ENCODE results near the gene BAZ2B.
"Not testable (repeated sequence)": the region's sequence is repeated elsewhere in the genome, so short reads cannot be mapped to it uniquely, and the experiment has no call there.

BAZ2B gene
- 103 to 147 reads per million in 2 donors for total RNA-seq

GRCh38 chr2:159616286-159616701 is at the start of gene BAZ2B:
TSS of gene BAZ2B (minus strand) at chr2:159616548. CDS start at chr2:159478719, 137,829 bp downstream.
- DNase-seq: no peak

GRCh38 chr2:159661286-159661685 is 44.9 kb upstream of the BAZ2B start:
- no peak for DNase-seq

- DNase-seq: no peak
Measured at GRCh38 chr2:159658881-159659873, 42.8 kb upstream of the BAZ2B start.

DNA sequence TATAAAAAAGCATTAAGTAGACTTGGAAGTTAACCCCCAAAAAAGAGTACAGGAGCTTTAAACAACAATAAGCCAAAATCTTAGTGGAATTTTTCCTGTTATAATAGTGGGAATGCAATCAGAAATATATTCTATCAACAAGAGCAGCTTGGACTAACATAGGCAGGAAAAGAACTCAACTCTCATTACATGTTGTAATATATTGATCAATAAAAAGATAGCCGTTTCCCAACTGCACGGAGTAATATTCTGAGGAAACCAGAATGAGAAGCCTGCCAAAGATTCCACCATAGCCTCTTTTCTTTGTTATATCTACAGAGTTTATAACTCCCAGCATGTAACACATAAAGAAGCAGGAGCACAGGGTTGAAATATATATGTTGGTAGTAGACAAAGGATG is 37.6 kb upstream of the BAZ2B start:
- DNase-seq: no peak

- no peak for DNase-seq
Measured at GRCh38 chr2:159651884-159652283, 35.5 kb upstream of the BAZ2B start.

GRCh38 chr2:159650574-159650973 is 34.2 kb upstream of the BAZ2B start:
- DNase-seq: no peak

DNA sequence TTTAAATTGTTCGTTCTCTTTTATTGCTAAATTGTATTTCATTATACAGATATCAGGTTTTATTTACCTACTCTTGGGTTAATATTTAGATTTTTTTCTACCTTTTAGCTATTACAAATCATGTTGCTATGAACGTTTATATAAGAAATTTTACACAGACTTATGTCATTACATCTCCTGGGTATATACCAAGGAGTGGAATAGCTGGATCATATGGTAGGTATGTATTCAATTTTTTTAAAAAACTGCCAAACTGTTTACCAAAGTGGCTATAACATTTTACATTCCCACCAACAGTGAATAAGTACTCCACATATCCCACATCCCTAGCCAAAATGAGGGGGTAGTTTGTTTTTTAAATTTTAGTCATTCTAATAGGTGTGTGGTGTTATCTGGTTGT is 32.3 kb upstream of the BAZ2B start:
- DNase-seq: no peak

GRCh38 chr2:159647667-159648066 is 31.3 kb upstream of the BAZ2B start:
- DNase-seq: no peak

- no peak for DNase-seq
Measured at GRCh38 chr2:159640176-159640575, 23.8 kb upstream of the BAZ2B start.

- DNase-seq: no peak
Measured at GRCh38 chr2:159639712-159640111, 23.4 kb upstream of the BAZ2B start.

- no peak for DNase-seq
Measured at GRCh38 chr2:159639071-159639470, 22.7 kb upstream of the BAZ2B start.

DNA sequence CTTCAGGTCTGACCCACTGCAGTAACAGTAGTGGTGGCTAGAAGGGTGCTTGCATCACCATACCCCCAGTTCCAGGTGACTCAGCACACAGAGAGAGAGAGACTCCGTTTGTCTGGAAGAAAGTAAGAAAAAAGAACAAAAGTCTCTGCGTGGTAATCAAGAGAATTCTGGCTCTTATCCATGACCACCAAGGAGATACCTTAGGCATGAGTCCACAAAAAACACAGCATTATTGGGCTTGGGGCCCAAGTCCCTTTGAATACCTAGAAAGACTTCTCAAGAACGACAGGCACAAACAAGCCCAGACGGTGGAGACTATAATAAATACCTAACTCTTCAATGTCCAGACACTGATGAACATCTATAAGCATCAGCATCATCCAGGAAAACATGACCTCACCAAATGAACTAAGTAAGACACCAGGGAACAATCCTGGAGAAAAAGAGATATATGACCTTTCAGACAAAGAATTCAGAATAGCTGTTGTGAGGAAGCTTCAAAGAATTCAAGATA is 21.7 kb upstream of the BAZ2B start:
- no peak for DNase-seq

- DNase-seq: no peak
Measured at GRCh38 chr2:159637240-159637639, 20.9 kb upstream of the BAZ2B start.

DNA sequence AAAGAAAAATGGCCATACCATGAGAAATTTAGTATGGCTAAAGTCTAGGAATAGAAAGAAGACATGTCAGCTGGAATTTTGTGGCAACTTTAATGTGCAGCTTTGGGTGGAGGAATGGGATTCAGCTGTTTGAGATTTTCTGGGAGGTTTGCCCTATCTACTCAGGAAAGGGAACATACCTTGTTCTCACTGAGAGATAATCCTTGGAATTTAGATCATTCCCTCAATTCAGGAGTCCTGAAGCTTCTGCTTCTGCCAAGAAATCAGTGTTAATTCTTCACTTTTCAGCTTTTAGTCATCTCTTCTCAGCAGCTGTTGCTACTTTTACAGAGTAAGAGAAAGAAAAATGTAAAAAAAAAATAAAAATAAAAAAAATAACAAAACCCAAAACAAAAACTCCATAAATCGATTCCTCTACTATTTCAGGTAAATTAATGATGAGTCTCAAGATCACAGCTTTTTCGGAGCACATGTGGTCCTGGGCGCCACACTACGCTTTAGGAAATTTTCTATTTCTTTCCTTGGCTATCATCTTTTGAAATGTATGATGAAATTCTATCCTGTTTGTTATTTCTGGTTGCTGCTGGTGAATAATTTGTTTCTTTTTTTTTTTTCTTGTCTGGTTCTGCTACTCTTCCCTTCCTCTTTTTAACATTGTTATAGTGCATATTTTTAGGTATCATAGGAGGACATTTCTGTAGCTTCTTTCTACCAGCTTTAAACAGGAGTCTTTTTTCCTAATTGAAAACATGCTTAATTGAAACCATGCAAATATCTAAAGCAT is 18.9 kb upstream of the BAZ2B start:
- DNase-seq: no peak

DNA sequence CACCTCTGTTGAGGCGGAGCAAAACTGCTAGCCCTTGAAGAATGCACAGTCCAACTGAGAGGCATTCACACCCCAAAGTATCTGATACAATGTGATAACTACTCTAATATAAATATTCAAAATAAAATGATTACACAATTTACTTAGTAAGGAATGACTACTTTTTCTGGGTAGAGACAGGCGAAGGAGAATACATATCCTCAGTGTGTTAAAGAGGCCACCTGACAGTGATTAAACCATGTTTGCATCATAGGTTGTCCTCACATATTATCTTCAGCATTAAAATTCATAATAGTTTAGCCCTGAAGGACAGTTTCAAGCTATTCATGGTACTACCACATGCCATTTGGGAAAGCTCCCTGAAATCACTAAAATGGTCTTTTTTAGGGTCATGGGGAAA is 16.9 kb upstream of the BAZ2B start:
- DNase-seq: no peak

GRCh38 chr2:159625628-159626027 is 9.3 kb upstream of the BAZ2B start:
- DNase-seq: not testable (repeated sequence)

DNA sequence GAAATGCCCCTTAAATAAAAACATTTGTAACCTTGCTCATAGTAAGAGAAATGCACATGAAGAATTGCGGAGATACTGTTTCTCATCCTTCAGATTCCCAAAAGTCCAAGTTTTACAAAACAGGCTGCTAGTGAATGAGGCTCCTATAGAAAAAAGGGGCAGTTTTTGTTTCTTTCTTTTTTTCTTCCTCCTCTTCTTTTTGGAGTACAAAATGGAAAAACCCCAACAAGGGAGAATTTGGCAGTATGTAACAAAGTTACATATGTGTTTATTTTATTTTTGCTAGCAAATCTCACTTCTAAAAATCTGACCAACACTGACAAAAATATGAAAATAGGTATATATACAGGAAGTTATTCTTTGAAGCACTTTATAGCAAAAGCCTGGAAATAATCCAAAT is 7.1 kb upstream of the BAZ2B start:
- DNase-seq: no peak

DNA sequence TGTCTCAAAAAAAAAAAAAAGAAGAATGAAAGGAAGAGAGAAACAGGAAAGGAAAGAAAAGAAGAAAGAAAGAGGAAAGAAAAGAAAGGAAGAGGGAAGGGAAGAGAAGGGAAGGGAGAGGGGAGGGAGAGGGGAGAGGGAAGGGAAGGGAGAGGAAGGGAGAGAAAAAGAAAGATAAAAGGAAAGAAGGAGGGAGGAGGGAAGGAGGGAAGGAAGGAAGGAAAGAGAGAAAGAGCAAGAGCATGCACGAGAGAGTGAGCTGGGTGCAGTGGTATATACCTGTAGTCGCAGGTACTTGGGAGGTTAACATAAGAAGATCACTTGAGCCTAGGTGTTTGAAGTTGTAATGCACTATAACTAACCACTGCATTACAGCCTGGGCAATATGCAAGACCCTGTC is 6.6 kb upstream of the BAZ2B start:
- DNase-seq: no peak

- DNase-seq: no peak
Measured at GRCh38 chr2:159620796-159621195, 4.4 kb upstream of the BAZ2B start.

DNA sequence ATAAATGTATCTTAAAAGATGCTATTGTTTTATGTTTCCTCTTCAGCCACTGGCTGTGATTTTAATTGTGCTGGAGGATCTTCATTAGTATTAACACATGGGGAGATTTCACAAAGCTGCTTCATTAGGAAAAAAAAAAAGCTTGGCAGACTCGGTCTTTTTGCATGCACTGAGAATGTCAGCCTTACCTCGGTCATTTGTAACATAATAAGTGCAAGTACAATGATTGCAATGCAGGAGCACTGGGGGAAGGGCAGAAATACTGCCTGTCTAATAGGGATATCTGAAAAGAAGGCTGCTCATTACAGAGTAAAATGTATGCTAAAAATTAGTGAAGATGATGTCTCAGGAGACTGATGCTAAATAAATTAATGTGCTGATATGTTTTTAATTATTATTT is 1.3 kb upstream of the BAZ2B start:
- no peak for DNase-seq

GRCh38 chr2:159617100-159617499 is 752 bp upstream of the BAZ2B start:
- DNase-seq: no peak

GRCh38 chr2:159615367-159616285 is 722 bp downstream of the BAZ2B start:
- DNase-seq: peak; percentile 14
